Transverse colon (tissue), 3 donors: Measurements from ENCODE around the gene KRTAP10-1.

Source experiments
- EP300 ChIP-seq: sonication (generic); formaldehyde crosslinking; IDR thresholded peaks from one replicate; pipeline ENCODE4 v1.6.1; 2017; ENCODE audit warnings: antibody characterized with exemption, low read depth
- TF ChIP-seq, protein P1 (sequence below), 5 experiments: fragments of 200-600 bp in 3 of 5; fragments of 450-650 bp in 2 of 5; sonication (generic) in 3 of 5; IDR thresholded peaks; 1 replicate in 2 of 5; 2 replicates in 3 of 5; pipeline ENCODE4 v1.5.1; 2016 to 2017; ENCODE audit warnings: antibody characterized with exemption in 5 of 5, inconsistent platforms in 3 of 5, mild to moderate bottlenecking in 2 of 5, moderate library complexity in 1 of 5

DNA sequence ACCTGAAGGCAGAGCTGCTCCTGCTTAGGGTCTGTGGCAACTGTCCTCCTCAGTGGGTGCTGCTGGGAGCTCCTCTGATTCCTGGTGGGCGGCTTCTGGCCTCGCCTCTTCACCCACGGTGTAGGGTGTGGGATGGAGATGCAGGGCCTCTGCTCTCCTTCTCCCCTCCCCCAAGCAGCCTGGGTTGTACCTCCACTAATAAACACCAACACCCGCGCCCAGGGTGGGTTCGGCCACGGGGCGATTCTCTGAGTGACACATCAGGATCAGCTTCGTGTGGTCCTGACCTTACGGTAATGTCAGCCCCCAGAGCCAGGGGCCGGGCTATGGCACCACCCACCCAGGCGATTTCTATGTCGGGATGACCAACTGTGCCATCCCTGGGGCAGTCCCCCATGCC lies 23.7 kb downstream of the KRTAP10-1 start:
- TF ChIP-seq, protein P1, sequence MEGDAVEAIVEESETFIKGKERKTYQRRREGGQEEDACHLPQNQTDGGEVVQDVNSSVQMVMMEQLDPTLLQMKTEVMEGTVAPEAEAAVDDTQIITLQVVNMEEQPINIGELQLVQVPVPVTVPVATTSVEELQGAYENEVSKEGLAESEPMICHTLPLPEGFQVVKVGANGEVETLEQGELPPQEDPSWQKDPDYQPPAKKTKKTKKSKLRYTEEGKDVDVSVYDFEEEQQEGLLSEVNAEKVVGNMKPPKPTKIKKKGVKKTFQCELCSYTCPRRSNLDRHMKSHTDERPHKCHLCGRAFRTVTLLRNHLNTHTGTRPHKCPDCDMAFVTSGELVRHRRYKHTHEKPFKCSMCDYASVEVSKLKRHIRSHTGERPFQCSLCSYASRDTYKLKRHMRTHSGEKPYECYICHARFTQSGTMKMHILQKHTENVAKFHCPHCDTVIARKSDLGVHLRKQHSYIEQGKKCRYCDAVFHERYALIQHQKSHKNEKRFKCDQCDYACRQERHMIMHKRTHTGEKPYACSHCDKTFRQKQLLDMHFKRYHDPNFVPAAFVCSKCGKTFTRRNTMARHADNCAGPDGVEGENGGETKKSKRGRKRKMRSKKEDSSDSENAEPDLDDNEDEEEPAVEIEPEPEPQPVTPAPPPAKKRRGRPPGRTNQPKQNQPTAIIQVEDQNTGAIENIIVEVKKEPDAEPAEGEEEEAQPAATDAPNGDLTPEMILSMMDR (IDR thresholded peaks at IDR 0.05) = no peak
- no peak for TF ChIP-seq EP300
